Effector CD4-positive, alpha-beta T cell (primary cell): ENCODE measurements around the gene SYNE2.
"Not testable (repeated sequence)": the region's sequence is repeated elsewhere in the genome, so short reads cannot be mapped to it uniquely, and the experiment has no call there.

Experiments used
- DNase-seq: peaks from one replicate; pipeline ENCODE4 v3.0.0-alpha.2; 2020
- total RNA-seq: gene quantifications from one replicate; lab custom pipeline; 2026; lab: John Stamatoyannopoulos, UW

The SYNE2 gene, protein sequence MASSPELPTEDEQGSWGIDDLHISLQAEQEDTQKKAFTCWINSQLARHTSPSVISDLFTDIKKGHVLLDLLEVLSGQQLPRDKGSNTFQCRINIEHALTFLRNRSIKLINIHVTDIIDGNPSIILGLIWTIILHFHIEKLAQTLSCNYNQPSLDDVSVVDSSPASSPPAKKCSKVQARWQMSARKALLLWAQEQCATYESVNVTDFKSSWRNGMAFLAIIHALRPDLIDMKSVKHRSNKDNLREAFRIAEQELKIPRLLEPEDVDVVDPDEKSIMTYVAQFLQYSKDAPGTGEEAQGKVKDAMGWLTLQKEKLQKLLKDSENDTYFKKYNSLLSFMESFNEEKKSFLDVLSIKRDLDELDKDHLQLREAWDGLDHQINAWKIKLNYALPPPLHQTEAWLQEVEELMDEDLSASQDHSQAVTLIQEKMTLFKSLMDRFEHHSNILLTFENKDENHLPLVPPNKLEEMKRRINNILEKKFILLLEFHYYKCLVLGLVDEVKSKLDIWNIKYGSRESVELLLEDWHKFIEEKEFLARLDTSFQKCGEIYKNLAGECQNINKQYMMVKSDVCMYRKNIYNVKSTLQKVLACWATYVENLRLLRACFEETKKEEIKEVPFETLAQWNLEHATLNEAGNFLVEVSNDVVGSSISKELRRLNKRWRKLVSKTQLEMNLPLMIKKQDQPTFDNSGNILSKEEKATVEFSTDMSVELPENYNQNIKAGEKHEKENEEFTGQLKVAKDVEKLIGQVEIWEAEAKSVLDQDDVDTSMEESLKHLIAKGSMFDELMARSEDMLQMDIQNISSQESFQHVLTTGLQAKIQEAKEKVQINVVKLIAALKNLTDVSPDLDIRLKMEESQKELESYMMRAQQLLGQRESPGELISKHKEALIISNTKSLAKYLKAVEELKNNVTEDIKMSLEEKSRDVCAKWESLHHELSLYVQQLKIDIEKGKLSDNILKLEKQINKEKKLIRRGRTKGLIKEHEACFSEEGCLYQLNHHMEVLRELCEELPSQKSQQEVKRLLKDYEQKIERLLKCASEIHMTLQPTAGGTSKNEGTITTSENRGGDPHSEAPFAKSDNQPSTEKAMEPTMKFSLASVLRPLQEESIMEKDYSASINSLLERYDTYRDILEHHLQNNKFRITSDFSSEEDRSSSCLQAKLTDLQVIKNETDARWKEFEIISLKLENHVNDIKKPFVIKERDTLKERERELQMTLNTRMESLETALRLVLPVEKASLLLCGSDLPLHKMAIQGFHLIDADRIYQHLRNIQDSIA (N-terminal part only)
- 1,072 reads per million, percentile 99 among the genes with 10 or more reads in this experiment for total RNA-seq

DNA sequence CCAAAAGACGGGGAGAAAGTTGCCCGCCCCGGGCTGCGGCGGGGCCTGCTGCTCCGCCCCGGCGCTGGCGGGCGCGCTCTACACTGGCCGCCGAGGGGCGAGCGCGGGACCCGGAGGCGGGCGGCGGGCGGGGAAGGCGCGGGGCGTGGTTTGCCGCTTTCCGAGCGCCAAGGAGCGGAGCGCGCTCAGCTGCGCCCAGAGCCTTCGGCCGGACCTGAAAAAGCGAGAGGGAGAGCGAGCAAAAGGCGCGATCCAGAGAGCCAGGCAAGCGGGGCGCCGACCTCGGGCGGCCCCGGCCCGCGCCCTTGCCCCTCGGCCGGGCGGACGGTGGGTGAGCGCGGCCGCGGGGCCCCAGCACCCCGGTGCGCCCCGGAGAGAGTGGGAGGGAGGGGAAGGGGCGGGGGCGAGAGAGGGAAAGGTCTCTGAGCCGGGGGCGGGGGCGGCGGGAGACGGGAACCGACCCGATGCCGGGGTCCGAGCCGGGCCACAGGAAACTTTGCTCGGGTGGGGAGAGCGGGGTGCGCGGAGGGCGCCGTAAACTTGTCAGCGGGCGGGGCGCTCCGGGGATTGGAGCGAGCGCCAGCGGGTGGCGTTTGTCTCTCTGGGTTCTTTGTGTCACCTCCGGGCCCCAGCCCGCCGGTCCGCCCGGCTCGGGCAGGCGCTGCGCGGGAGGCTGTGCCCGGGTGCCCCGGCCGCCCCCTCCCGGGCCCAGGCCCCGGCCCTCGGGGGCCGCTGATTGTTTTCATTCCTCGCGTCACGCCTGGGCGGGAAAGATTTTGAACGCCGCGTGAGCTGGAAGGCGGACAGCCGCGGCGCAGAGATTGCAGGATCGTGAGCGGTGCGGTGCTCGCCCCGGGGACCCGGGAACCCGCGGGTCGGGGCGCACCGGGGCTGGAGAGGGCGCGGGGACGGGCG is at the start of gene SYNE2:
SYNE2 (plus strand) TSS at position 188 of the 915 bp plus-strand sequence. CDS start 56,145 bp downstream, outside the sequence.
- peak; percentile 76 for DNase-seq

DNA sequence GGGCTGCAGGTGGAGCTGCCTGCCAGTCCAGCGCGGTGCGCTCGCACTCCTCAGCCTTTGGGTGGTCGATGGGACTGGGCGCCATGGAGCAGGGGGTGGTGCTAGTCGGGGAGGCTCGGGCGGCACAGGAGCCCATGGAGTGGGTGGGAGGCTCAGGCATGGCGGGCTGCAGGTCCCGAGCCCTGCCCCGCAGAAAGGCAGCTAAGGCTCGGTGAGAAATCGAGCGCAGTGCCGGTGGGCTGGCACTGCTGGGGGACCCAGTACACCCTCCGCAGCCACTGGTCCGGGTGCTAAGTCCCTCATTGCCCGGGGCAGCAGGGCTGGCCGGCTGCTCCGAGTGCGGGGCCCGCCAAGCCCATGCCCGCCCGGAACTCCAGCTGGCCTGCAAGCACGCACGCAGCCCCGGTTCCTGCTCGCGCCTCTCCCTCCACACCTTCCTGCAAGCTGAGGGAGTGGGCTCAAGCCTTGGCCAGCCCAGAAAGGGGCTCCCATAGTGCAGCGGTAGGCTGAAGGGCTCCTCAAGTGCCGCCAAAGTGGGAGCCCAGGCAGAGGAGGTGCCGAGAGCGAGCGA is 49.5 kb upstream of the SYNE2 start:
- DNase-seq: not testable (repeated sequence)

DNA sequence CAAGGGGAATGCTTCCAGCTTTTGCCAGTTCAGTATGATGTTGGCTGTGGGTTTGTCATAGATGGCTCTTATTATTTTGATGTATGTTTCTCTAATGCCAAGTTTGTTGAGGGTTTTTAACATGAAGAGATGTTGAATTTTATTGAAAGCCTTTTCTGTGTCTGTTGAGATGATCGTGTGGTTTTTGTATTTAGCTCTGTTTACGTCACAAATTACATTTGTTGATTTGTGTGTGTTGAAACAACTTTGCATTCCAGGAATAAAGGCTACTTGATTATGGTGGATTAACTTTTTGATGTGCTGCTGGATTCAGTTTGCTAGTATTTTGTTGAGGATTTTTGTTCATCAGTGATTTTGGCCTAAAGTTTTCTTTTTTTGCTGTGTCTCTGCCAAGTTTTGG is 46.7 kb upstream of the SYNE2 start:
- DNase-seq: not testable (repeated sequence)

DNA sequence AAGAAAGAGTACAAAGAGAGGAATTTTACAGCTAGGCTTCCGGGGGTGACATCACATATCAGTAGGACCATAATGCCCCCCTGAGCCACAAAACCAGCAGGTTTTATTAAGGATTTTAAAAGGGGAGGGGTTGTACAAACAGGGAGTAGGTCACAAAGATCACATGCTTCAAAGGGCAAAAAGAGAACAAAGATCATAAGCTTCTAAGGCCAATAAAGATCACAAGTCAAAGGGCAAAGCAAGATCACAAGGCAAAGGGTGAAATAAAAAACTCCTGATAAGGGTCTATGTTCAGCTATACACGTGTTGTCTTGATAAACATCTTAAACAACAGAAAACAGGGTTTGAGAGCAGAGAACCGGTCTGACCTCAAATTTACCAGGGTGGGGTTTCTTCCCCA is 41.1 kb upstream of the SYNE2 start:
- not testable (repeated sequence) for DNase-seq

DNA sequence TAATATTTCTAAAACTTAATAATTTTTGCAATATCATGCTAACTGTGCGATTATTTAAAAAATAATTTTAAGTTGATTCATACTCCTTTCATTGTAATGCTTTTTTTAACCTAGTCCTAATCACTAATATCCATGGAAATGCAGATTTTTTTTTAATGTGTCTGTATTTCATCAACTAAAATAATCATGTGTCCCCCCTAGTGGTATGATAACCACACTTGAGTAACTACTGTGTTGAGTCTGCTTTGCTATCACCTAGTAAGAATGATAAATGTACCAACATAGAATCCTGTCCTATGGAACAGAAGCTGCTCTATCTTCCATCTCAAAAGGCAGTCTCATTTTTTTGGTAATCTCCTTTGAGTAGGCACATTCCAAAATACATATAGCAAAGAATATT is 19.1 kb upstream of the SYNE2 start:
- DNase-seq: no peak

DNA sequence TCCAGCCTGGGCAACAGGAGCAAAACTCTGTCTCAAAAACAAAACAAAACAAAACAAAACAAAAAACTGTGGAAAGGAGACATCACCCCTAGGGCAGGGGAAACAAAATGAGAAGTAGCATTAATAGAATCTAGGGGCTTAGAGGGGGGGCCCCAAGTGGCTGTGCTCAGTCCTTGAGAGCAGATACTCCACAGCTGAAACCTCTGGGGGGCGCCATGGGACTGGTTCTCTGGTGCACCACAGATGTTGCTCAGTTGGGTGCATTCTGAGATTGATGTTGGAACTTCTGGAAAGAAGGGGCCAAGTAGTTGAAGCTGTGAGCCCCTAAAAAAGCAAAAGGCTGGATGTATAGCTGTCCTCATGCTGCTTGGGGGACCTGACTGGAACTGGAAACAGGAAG is 11.8 kb upstream of the SYNE2 start:
- DNase-seq: peak; percentile 62

DNA sequence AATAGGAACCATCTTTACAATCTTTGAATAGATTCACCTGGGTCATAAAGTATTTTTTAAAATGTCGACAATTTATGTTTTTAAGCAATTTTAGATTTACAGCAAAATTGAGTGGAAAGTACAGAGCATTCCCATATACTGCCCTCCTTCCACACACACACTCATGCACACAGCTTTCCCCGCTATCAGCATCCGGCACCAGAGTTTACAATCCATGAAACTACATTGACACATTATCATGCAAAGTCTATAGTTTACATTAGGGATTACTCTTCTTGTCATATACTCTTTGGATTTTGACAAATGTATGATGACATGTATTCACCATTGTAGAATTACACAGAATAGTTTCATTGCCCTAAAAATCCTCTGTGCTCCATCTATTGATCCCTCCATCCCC is 9.0 kb upstream of the SYNE2 start:
- no peak for DNase-seq

DNA sequence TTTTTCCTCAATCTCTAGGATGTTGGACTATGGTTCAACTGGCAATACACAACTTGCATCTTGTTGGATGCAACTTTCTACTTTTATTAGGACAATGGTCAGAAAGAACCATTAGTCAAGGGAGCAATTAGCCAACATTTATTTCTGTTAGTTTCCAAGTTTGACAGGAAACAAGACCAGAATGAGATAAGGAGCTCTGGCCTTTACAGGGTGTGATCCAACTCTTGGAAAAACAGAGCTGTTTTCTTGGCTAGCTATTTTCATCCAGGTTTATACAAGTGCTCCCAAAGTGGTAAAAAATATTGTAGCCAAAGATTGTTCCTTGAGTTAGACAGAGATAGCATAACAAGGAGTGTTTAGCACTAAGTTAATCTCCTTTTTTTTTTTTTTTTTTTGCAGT is 3.9 kb upstream of the SYNE2 start:
- no peak for DNase-seq

DNA sequence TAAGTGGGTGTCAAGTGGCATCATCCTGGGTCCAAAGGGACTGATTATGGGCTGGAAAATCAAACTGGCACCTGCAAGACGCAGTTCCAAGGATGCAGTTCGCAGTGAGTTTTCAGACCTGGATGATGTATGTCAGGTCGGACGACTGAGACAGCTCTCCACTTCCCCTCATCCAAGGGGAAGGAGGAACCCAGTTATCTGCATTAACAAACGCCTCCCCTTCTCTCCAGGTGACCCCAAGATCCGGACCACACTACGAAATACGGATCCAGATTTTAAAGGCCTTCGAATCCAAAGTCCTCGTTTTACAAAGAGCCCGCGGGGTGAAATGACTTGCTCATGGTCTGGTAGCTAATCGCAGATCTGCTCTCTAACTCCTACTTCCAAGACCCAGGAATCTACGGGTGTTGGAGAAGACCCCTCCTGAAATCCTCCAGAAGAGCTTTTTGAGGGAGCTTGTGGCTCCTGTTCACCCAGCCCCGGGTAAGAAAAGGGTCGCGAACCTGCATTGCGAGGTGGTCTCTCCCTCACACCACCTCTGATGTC is 460 bp upstream of the SYNE2 start:
- no peak for DNase-seq

DNA sequence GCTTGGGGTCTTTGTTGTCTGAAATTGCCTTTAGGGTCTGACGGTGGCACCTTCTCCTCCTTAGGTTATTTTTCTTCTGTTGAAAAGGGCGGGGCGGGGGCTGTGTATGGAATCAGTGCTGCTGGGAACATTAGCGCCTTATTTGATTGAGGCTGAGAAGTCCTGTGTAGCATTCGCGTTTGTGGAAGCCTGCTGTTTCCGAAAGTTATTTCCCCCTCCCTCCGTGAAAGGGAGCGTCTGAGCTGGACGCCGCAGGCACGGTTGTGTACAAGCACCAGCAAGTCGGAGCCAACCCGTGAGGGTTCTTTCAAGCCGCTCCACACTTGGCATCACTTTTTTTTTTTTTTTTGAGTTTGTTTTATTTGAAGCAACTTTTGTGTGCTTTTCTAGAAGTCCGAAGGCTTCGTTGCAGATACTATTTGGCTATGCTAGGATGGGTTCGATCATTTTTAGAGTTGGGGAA is 1.1 kb downstream of the SYNE2 start:
- peak; percentile 50 for DNase-seq

DNA sequence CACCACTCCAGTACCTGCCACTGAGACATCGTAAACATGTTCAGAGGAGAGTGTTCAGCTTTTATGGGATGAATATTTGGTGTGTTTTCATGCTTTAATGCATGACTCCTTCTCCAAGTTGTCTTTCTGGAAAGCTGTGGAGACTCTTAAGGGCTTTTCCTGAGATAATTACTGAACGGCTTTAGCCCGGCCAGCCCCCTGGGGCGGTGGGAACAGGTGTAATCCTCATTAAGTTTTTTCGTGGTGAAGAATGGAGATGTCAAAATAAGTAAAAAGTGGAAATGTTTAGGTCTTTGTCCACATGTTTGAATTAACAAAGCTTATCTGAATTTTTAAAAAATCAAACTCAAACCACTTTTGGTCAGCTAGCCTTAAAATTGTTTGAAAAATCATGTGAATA is 1.5 kb downstream of the SYNE2 start:
- no peak for DNase-seq

DNA sequence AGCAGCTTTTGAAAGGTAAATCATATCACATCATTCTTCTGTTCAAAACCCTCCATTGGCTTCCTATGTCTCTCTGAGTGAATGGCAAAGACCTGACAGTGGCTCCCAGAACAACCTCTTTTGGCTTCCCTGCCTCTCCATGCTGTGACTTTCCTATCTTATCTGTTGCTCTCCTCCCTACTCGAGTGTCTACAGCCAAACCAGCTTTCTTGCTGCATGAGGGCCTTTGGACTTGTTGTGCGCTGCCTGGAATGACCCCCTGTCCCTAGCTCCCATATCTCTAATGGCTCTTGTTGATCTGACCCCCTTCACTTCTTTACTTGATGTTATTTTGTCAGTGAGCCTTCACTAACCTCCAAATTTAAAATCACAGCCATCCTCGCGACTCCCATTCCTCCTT is 2.5 kb downstream of the SYNE2 start:
- no peak for DNase-seq

DNA sequence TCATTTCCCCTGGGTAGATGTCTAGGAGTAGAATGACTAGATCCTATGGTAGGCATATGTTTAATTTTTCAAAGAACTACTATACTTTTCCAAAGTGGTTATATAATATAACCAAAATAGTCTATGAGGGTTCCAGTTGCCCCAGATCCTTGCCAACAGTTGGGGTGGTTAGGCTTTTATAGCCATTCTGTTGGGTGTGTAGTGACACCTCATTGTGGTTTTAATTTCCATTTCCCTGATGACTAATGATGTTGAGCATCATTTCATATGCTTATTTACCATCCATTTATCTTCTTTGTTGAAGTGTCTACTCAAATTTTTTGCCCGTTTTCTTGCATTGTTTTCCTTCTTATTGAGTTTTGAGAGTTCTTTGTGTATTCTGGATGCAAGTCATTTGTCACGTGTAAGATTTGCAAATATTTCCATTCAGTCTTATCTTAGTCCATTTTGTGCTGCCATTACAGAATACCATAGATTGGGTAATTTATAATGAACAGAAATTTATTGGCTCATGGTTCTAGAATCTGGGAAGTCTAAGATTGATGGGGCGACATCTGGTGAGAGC is 4.7 kb downstream of the SYNE2 start:
- DNase-seq: peak; percentile 21

DNA sequence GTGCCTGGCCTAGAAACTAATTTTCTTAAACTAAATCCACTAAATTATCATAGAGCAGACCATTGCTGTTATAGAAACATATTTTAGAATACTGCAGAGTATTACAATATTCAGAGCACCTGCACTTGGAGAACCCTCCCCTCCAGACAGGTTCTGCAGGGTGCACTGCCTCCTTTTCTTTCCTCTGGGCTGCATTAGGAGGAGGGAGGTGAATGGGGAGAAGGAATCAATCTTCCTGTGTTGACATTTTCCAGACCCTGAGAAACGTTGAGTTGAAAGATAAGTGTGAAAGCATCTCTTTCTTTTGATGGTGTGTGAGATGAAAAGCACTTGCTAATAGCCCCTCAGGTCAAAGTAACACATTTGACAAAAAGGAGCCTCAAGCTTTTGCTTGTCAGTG is 7.3 kb downstream of the SYNE2 start:
- DNase-seq: no peak

DNA sequence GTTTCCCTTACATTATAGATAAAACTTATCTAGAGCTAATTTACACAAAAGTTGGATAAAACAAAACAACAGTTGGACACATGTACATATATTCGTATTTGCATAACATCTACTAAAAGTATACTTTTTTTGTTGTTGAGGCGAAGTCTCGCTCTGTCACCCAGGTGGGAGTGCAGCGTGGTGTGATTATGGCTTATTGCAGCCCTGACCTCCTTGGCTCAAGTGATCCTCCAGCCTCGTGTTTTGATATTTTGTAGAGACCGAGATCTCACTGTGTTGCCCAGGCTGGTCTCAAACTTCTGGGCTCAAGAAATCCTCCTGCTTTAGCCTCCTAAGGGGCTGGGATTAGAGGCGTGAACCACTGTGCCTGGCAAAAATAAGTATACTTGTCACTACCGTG is 9.4 kb downstream of the SYNE2 start:
- no peak for DNase-seq

DNA sequence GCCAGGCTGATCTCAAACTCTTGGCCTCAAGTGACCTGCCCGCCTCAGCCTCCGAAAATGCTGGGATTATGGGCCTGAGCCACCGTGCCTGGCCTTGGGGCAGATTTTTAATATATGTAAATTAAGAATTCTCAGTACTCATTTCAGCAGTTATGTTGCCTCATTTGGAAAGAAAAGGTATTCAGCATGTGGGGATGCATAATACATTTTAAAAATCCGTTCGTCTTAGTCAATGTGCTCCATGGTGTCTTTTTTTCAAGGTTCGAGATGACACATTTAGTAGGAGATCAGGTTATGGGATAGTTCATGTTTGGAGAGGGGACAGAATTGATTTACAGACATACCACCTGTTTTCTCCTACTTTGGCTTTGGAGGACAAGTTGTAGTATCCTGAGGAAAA is 10.2 kb downstream of the SYNE2 start:
- DNase-seq: no peak

DNA sequence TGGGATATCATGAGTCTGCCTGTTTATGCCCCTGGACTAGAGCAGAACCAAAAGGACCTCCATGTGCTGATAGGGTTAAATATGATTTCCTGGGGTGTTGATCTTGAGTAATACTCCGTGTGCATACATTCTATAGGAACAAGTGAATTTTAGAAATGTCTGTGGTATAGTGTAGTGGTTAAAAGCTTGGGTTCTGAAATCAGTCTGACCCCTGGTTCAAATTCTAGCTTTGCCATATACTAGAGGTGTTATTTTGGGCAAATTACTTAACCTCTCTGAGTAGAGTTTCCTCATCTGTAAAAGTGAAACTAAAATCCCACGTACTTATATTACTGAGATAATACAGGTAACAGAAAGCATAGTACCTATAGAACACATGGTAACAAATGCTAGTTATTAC is 12.0 kb downstream of the SYNE2 start:
- DNase-seq: not testable (repeated sequence)

DNA sequence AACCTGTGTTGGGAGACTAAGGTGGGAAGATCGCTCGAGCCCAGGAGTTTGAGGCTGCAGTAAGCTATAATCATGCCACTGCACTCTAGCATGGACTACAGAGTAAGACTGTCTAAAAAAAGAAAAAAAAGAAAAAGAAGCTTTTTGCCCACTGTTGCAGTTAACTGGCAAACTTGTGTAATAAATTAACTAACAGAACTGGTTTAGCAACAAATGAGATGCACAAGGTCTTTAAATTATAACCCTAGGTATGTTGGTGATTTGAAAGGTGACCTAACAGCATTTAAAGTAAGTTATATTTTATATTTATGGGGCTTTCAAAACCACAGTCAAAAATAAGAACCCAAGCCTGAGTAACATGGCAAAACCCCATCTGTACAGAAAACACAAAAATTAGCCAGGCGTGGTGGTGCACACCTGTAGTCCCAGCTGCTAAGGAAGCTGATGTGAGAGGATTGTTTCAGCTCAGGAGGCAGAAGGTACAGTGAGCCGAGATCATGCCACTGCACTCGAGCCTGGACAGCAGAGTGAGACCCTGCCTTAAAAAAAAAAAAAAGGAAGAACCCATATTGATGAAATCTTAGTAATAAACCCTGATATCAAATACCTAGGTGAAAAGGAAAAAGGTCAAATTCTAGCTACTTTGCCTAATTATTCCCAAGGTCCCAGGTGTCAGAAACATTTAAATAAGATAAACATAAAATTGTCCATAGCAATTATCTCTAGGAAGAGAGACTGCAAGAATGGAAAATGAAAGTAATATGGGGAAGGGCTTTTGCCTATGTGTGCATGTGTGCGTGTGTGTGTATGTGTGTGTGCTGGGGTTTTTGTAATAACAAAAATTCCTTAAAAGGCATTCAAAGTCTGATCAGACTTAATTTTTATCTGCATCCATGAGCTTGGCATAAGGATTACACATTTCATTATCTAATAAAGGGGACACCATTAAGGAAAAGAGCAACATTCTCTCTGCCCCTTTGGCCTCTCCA is 15.4 kb downstream of the SYNE2 start:
- no peak for DNase-seq
